GM18505 (cell line): ENCODE results near the gene GFRAL.
"Not testable (repeated sequence)": the region's sequence is repeated elsewhere in the genome, so short reads cannot be mapped to it uniquely, and the experiment has no call there.

Experiments used
- ATAC-seq: cut with Tn5 transposase; IDR thresholded peaks from one replicate; pipeline ENCODE4 v1.9.1; 2021; ENCODE audit not compliant: unreplicated experiment
- POLR2A ChIP-seq: IDR thresholded peaks from 4 replicates; pipeline ENCODE4 v1.6.1; 2011; ENCODE audit warnings: borderline replicate concordance; ENCODE audit not compliant: insufficient read depth, insufficient read length; ENCODE audit errors: extremely low read depth

The GFRAL gene

DNA sequence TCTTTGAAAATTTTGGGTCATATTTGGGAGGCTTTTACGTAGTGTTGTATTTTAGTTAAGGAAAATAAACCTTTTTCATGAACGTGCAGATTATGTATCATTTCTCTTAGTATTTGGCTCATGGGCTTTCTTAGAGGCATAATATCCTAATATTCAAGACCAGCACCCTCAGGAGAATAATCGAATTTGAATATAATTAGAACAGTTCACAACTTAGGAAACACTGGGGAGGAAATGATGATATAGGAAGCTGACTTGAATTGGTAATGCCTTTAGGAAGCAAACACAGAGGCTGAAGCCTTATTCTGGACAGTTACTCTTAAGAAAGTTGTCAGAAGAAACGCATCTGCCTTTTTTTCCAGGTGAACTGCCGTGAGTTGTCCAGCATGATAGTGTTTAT, at the start of gene GFRAL:
Gene GFRAL (plus strand): TSS at position 301 of the 400 bp plus-strand sequence. CDS start 86 bp downstream, at position 387.
- no peak for TF ChIP-seq POLR2A
- ATAC-seq: no peak

DNA sequence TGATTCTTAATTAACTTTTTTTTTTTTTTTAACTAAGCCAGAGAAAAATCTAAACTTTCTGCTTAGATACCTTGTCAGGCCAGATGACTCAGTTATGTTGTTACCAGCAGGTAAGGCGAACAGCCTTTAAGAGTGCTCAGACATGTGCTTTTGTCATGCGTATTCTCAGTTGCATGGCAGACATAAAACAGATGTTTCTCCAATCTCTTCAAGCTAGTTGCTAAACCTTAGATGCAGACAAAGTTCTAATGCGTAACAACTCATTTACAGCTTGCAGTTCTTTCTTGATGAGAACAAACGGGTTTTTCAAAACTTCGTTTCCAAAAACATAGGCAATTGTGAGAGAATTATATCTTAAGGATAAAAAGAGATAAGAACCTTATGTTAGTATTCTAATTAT, 49.6 kb upstream of the GFRAL start:
- ATAC-seq: no peak
- TF ChIP-seq POLR2A: no peak

- no peak for ATAC-seq
- TF ChIP-seq POLR2A: no peak
Observed at GRCh38 chr6:55281215-55281614, 46.1 kb upstream of the GFRAL start.

- ATAC-seq: no peak
- no peak for TF ChIP-seq POLR2A
Observed at GRCh38 chr6:55282115-55282514, 45.2 kb upstream of the GFRAL start.

- no peak for TF ChIP-seq POLR2A
- ATAC-seq: peak; percentile 56
Observed at GRCh38 chr6:55286824-55287223, 40.4 kb upstream of the GFRAL start.

DNA sequence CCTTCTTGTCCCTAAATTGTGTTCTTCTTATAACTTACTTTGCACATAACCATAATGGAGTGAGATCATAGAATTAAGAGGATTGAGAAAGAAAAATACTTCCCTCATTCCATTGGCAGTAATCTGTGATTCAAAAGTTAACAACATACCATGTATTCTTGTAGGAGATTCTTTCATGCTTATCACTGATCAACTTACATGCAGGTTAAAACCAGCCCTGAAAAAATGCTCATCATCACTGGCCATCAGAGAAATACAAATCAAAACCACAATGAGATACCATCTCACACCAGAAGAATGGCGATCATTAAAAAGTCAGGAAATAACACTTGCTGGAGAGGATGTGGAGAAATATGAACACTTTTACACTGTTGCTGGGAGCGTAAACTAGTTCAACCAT, 36.5 kb upstream of the GFRAL start:
- TF ChIP-seq POLR2A: no peak
- no peak for ATAC-seq

DNA sequence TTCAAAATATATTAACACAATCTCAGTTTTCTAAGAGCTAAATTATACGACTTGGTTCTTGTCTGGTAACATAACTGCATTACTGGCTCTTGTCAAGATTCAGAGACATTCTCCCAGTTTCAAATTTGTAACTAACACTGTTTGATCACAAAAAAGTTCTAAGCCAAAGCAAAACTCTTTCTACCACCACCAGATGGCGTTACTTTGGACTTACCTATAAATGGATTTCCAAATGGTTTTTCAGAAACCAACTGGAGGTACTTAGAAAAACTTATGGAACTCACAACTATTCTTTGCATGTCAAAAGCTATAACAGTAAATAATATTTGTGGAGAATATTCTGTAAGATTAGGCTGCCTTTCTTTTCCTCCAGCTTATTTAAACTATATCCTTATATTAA, 34.2 kb upstream of the GFRAL start:
- TF ChIP-seq POLR2A: no peak
- no peak for ATAC-seq

DNA sequence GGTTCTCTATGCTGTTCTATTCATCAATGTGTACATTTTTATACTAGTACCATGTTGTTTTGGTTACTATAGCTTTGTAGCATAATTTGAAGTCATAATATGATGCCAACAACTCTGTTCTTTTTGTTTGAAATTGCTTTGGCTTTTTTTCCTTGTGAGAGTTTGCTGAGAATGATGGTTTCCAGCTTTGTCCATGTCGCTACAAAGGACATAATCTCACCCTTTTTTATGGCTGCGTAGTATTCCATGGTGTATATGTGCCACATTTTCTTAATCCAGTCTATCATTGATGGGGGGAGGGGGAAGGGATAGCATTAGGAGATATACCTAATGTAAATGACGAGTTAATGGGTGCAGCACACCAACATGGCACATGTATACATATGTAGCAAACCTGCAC, 30.1 kb upstream of the GFRAL start:
- not testable (repeated sequence) for ATAC-seq

- ATAC-seq: no peak
- no peak for TF ChIP-seq POLR2A
Observed at GRCh38 chr6:55299286-55299985, 27.8 kb upstream of the GFRAL start.

DNA sequence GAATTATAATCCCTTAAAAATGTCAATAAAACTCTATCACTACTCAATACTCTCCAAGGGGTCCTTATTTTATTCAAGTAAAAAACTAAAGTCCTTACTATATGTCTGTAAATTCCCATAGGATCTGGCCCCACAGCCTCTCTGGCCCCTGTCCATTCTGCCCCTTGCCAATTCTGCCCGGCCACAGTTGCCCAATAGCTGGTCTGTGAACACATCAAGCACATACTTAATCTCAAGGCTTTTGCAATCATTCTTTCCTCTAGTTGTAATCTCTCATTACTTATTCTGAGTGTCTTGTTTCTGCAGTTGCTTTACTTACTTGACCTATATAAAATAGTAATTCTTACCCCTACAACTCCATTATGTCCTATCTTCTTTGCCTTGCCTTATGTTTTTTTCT, 22.5 kb upstream of the GFRAL start:
- ATAC-seq: no peak
- no peak for TF ChIP-seq POLR2A

- no peak for ATAC-seq
- TF ChIP-seq POLR2A: no peak
Observed at GRCh38 chr6:55319961-55320695, 7.1 kb upstream of the GFRAL start.

DNA sequence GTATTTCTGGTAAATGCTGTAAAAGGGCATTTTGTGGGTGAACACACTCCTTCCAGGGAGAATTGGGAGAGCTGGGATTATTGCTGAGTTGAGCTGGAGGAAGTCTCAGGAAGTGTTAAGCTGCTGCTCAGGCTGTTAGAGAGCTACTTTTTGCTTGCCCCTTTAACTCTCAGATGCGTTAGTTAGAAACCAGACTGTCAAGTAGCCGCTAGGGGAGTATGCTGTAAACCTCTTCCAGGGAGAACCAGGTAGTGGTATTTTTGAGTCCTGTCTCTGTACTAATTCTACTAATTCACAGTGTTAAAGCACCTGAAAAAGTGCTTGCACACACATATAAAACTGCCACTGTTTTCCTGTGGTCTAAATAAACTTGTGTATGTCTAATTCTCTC, 6.6 kb upstream of the GFRAL start:
- ATAC-seq: no peak
- TF ChIP-seq POLR2A: no peak

DNA sequence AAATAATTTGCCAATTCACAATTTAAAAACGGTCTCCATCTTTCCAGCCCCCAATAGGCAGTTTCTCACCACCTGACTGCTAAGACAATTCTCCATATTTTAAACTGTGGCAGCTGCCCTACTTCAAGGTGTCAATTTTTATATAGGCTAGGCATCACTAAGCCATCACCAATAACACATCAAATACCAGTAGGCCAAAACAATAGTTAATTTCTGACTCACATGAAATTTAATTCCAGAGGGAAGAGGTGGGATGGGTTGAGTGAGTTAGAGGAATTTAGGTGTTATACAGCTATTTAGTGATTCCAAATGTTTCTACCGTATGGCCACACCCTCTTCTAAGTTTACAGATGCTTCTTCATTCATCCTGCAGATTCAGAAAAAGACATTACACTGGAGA, 49.9 kb downstream of the GFRAL start:
- TF ChIP-seq POLR2A: no peak
- ATAC-seq: no peak

- ATAC-seq: no peak
- no peak for TF ChIP-seq POLR2A
Observed at GRCh38 chr6:55379471-55379870, 52.2 kb downstream of the GFRAL start.
